ENCODE data around the gene DMBX1. TPM values are rescaled to one million over a fixed set of nuclear protein-coding genes. Genes with fewer than 3 reads are reported as not detected.

Gene DMBX1
- total and polyA plus RNA-seq, 2 of the 4 experiments (the other 2 are of a cell fraction) = not detected

DNA sequence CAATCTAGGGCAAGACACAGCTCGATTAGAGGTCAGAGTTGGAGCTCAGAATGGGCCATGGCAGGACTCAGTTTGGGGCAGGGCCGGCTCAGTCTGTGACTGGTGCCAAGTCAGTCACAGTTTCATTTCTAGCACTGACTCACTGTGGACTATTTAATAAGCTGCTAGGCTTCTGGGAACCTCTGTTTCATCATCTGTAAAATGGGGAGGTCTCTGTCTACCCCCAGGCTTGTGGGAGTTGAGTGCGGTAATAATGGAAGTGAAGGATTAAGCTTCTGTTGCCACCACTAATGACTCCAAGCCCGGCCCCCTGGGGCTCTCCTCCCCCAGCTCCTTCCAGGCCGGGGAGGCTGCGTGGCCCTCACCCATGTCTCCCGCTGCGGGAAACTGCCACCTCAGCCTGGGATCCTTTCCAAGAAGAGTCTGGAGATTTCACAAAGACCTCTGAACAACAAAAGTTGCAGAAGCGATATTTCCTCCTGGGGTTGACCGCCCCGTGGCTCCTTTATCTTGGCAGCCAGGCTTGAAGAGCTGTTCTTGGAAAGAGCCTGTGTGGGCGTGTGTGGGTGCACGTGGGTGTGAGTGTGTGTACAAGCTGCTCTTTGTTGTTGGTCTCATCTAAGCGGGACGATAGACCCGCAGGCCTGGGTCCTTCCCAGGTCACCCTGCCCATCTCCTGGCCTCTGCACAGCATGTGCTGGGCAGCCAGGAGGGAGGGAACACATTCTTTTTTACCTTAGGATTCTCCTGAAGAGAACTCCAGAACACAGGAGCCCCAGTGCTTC is 32.7 kb downstream of the DMBX1 start:
- Histone ChIP-seq H2AK9ac (replicated peaks; ENCODE audit: low read depth, low read length, poor library complexity) (no peak overlapping the region), H4K8ac (ENCODE audit: low read depth in 2 of 2, low read length in 2 of 2) (peak overlapping the region in 1 of 2 experiments; percentile 36; a peak in 1 of 4 replicates), H3K27me3 (ENCODE audit: control insufficient read depth, insufficient read depth, low read length) (peaks cover 31% of the 10 kb centered on the region), H3K18ac (ENCODE audit: low read depth, low read length) (no peak overlapping the region), H2BK20ac (ENCODE audit: low read depth, low read length) (peak overlapping the region; percentile 17; the same call in 1 of the 2 replicates), H3K4me2 (ENCODE audit: low read depth, low read length) (no peak overlapping the region; the same call in 1 of the 2 replicates), H3K27ac (ENCODE audit: insufficient read depth, low read length) (no peak overlapping the region), H2BK120ac (ENCODE audit: low read depth, low read length) (peak overlapping the region; percentile 50; the same call in 1 of the 2 replicates), H4K5ac (ENCODE audit: low read depth, low read length) (no peak overlapping the region), H3K4me3 (ENCODE audit: insufficient read depth, low read depth, low read length) (no peak overlapping the region), H3K4me1 (ENCODE audit: control insufficient read depth, insufficient read depth, low read length) (peaks cover 16% of the 10 kb centered on the region), H4K20me1 (ENCODE audit: insufficient read depth, low read length) (0 out of 2 replicates have a peak, but pooled peaks cover 3% of the 10 kb centered on the region), H3K56ac (ENCODE audit: extremely low read depth, insufficient read depth, low read length) (no peak overlapping the region), H2AFZ (replicated peaks; ENCODE audit: low read length, poor library complexity) (peak overlapping the region; percentile 72), H2AK5ac (ENCODE audit: low read depth, low read length) (no peak overlapping the region), H3K23ac (ENCODE audit: low read depth, low read length) (no peak overlapping the region; the same call in 1 of the 2 replicates), H3K36me3 (ENCODE audit: control insufficient read depth, insufficient read depth, low read length) (no peaks in the 10 kb centered on the region), H4K91ac (ENCODE audit: insufficient read depth, low read depth, low read length) (peak overlapping the region; percentile 36; the same call in 1 of the 2 replicates), H3K79me1 (ENCODE audit: low read depth in 1 of 2, low read length in 2 of 2) (no peaks in the 10 kb centered on the region), H2BK5ac (ENCODE audit: low read depth, low read length, poor library complexity, severe bottlenecking) (no peak overlapping the region), H3K9me1 (ENCODE audit: insufficient read depth, low read length) (peaks cover 3% of the 10 kb centered on the region), H3K9ac (ENCODE audit: low read depth, low read length) (no peak overlapping the region), H3K9me3 (ENCODE audit: control insufficient read depth, insufficient read depth, low read length) (no peaks in the 10 kb centered on the region), H2BK15ac (ENCODE audit: low read depth, low read length) (no peak overlapping the region; the same call in 2 of the 3 replicates), H3K14ac (replicated peaks; ENCODE audit: low read depth, low read length) (peak overlapping the region; percentile 68; the same call in 1 of the 2 replicates), H3K4ac (ENCODE audit: low read depth, low read length) (peak overlapping the region; percentile 71)
- TF ChIP-seq MAZ (IDR thresholded peaks at IDR 0.05; ENCODE audit: borderline replicate concordance, low read depth, low read length) (no peak), RCOR1 (IDR thresholded peaks at IDR 0.05; ENCODE audit: insufficient replicate concordance, low read length) (peak; percentile 89)
- peak; percentile 45 for DNase-seq
- ChIA-PET CTCF (interaction anchor here (0.7 to 1.3 kb wide), 3 partner anchors 11 to 44 kb away, joined by 3 to 4 read pairs (median 3); no protein-coding TSS in a partner anchor), POLR2A (ENCODE audit: unreplicated experiment) (no interaction called here)
- BruUV-seq (replicated peaks) = no TSS peak
- intact Hi-C loops (cut with micrococcal nuclease) = no loop called here
- WGBS, 2 experiments (ENCODE audit: extremely low coverage in 2 of 2, insufficient read length in 1 of 2) = 20% methylated on average over 2 of the region's 16 CpGs; no CpG with 5 or more reads in 1 of the 2 experiments
- ATAC-seq (ENCODE audit: low read depth) = peak; percentile 10
- in situ Hi-C loops (cut with MboI; ENCODE audit: low sequenced_read_pairs) = no loop called here
- dilution Hi-C loops (cut with HindIII; ENCODE audit: low sequenced_read_pairs, unreplicated experiment) = no loop called here
